ENCODE results near the gene RIMKLB. TPM values are rescaled to one million over a fixed set of nuclear protein-coding genes. Genes with fewer than 3 reads are reported as not detected.
"Not testable (repeated sequence)": the region's sequence is repeated elsewhere in the genome, so short reads cannot be mapped to it uniquely, and the experiment has no call there.

Gene RIMKLB
- total and polyA plus RNA-seq, 2 of the 8 experiments (the other 6 are each of a cell fraction or from before 2014, with no cell fraction given) = 37.8 to 78.2 TPM

- H4K5ac ChIP-seq (ENCODE audit: insufficient read length, low read depth, low read length); H2AK5ac ChIP-seq (ENCODE audit: low read depth, low read length); H3K27ac ChIP-seq (ENCODE audit: low read depth, low read length); H4K20me1 ChIP-seq (replicated peaks in 1 of 2; ENCODE audit: control insufficient read depth in 1 of 2, insufficient read depth in 2 of 2, low read length in 2 of 2); H3K23me2 ChIP-seq (ENCODE audit: low read depth, low read length); H3K9ac ChIP-seq (replicated peaks in 1 of 4; ENCODE audit: extremely low read depth in 1 of 4, low read depth in 3 of 4, low read length in 3 of 4); H2BK20ac ChIP-seq (ENCODE audit: low read length); H3K23ac ChIP-seq (ENCODE audit: insufficient read length); H3K79me1 ChIP-seq (ENCODE audit: low read depth, low read length); H2BK15ac ChIP-seq (ENCODE audit: low read length); H3K18ac ChIP-seq (ENCODE audit: extremely low read depth, low read length); H2AFZ ChIP-seq (ENCODE audit: low read length); H3K4ac ChIP-seq (replicated peaks; ENCODE audit: insufficient read length, low read depth, low read length); H4K91ac ChIP-seq (replicated peaks; ENCODE audit: insufficient read length, low read length); H3K27me3 ChIP-seq (replicated peaks in 1 of 4; ENCODE audit: control insufficient read depth in 3 of 4, extremely low read depth in 1 of 4, insufficient read depth in 3 of 4, low read length in 3 of 4); H2BK120ac ChIP-seq (replicated peaks; ENCODE audit: low read depth, low read length); H2BK12ac ChIP-seq (ENCODE audit: low read depth, low read length); H3K56ac ChIP-seq (replicated peaks; ENCODE audit: insufficient read length, low read depth, low read length); FAIRE-seq; H3K4me1 ChIP-seq (replicated peaks in 1 of 4; ENCODE audit: control insufficient read depth in 3 of 4, insufficient read depth in 4 of 4, low read length in 3 of 4); H3K4me3 ChIP-seq (ENCODE audit: extremely low read depth in 1 of 4, insufficient read depth in 2 of 4, low read depth in 3 of 4, low read length in 4 of 4); H3K4me2 ChIP-seq (ENCODE audit: insufficient read depth in 1 of 2, low read depth in 2 of 2, low read length in 2 of 2); H3K14ac ChIP-seq (ENCODE audit: insufficient read length); H2BK5ac ChIP-seq (ENCODE audit: low read depth, low read length); H4K8ac ChIP-seq (ENCODE audit: extremely low read depth, insufficient read depth, low read length): not testable (repeated sequence)
- TF ChIP-seq E2F6 (IDR thresholded peaks at IDR 0.05) = peak; percentile 57; the same call in 1 of the 2 replicates
- POLR2A ChIA-PET (ENCODE audit: partially characterized antibody) = interaction anchor here (0.9 to 11.0 kb wide), 9 partner anchors 9 to 270 kb away, joined by 3 to 211 read pairs (median 4); partner anchors contain the start of genes A2ML1 and PHC1
- DNase-seq (ENCODE audit: low read depth in 1 of 2, low spot score in 2 of 2) = peak in 1 of 2 experiments; percentile 69
- Histone ChIP-seq H3K9me3 (ENCODE audit: insufficient read depth in 2 of 2, low read depth in 1 of 2, low read length in 1 of 2) (peaks cover 12 to 22% of the 10 kb centered on the region in 2 experiments), H3K79me2 (ENCODE audit: control insufficient read depth in 1 of 2, insufficient read depth in 2 of 2, low read length in 2 of 2) (peaks cover 0 to 19% of the 10 kb centered on the region in 2 experiments; a peak in 2 of 4 replicates), H3K36me3 (ENCODE audit: control insufficient read depth in 2 of 4, insufficient read depth in 4 of 4, low read length in 3 of 4) (peaks cover 5 to 58% (median 28%) of the 10 kb centered on the region in 4 experiments; a peak in 7 of 8 replicates)
- CTCF ChIA-PET (ENCODE audit: partially characterized antibody) = interaction anchor here (1.4 to 1.6 kb wide), 3 partner anchors 16 to 28 kb away, joined by 3 to 6 read pairs (median 4); partner anchors contain the start of gene A2ML1
- WGBS, 2 experiments (ENCODE audit: extremely low coverage in 1 of 2, insufficient coverage in 1 of 2, insufficient read length in 1 of 2, insufficient replicate concordance in 2 of 2, low coverage in 1 of 2, low lambda C conversion rate in 2 of 2, missing lambda C conversion rate in 1 of 2) = 98% methylated on average over 9 of the region's 21 CpGs; no CpG with 5 or more reads in 1 of the 2 experiments
Measured at GRCh38 chr12:8794611-8795010, 96.8 kb downstream of the RIMKLB start.

Measured in H1 (cell line).